HCT116 (cell line): ENCODE measurements around the gene GAREM2.

Experiments
- CEBPB ChIP-seq: IDR thresholded peaks from 2 replicates; pipeline ENCODE4 v1.6.1; 2012; ENCODE audit warnings: low read depth
- FOSL1 ChIP-seq: IDR thresholded peaks from 2 replicates; pipeline ENCODE4 v1.6.1; 2012; ENCODE audit warnings: low read depth
- JUND ChIP-seq: IDR thresholded peaks from 2 replicates; pipeline ENCODE4 v1.6.1; 2012
- POLR2AphosphoS5 ChIP-seq: IDR thresholded peaks from 2 replicates; pipeline ENCODE4 v1.6.1; 2011; ENCODE audit warnings: mild to moderate bottlenecking, low read depth, low read length, moderate library complexity
- RAD21 ChIP-seq: IDR thresholded peaks from 2 replicates; pipeline ENCODE4 v1.6.1; 2012; ENCODE audit warnings: low read depth, mild to moderate bottlenecking
- TCF7L2 ChIP-seq: IDR thresholded peaks from 2 replicates; pipeline ENCODE4 v1.7.0; 2011; ENCODE audit warnings: borderline replicate concordance, inconsistent platforms; ENCODE audit not compliant: insufficient read depth, insufficient read length; ENCODE audit errors: extremely low read depth

DNA sequence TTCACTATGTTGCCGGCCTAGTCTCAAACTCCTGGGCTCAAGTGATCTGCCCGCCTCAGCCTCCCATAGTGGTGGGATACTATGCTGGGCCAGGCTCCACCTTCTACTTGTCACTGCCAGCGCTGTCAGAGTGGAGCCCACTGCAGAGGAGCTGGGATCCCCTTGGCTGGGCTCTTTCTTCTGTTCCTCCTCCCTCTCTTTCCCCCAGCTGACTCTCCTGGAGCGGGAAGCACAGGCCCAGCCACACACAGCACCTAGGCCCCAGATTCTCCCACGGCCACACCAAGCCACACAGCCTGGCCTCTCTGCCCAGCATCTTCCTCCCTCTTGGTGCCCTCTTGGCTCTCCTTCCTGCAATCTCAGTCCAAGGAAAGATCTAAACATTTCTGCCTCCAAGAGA lies 3.7 kb upstream of the GAREM2 start:
- TF ChIP-seq CEBPB (no peak), RAD21 (no peak), POLR2AphosphoS5 (no peak), FOSL1 (no peak), TCF7L2 (no peak), JUND (no peak)
